ENCODE data around the gene REC8. TPM values are rescaled to one million over a fixed set of nuclear protein-coding genes. Genes with fewer than 3 reads are reported as not detected.

REC8 gene
- total and polyA plus RNA-seq, 2 of the 13 experiments (the other 11 are each of a cell fraction or from before 2014, with no cell fraction given), result 3.4 to 14.7 TPM

DNA sequence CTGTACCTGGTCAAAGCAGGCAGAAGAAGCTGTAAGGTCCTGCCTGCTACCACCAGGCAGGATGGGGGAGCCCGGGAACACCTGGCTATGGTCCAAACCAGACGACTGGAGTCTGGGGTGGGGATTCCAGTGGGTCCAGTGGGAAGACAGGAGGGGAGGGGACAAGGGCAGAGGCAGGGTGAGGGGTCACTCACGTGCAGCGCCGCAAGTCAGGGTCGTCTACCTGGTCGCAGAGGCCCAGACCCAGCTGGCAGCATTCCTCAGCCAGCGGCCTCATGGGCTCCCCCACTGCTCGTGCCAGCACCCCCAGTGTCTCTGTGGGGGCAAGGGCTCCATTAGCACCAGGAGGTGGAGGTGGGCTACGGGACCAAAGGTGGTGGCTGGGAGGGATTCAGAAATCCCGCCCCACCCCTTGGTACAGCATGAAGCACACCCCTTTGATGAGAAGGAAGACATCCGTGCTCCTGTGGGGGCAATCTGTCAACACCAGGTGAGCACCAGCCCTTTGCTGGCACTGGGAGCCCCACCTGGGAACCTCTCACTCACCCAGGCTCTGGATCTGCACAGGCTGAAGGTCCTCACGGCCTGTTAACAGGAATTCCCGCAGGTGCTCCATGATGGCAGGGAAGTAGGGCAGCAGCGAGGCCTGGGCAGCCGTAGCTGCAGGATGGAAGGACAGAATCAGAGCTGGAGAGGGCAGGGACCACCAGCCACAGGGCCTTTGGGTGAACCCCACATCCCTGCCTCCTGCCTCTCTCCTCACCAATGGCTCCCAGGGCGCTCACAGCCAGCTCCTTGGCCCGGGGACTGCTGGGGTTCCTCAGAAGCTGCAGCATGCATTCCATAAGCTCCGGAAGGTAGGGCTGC is 12.5 kb downstream of the REC8 start:
- WGBS (ENCODE audit: low lambda C conversion rate), result 95% methylated on average over 17 of the region's 19 CpGs
- Histone ChIP-seq H3K27ac (ENCODE audit: extremely low read length, insufficient read depth, low read length) (no peak overlapping the region), H3K4me1 (ENCODE audit: insufficient read depth, low read length) (peaks cover 19% of the 10 kb centered on the region), H2AFZ (ENCODE audit: low read length) (no peak overlapping the region), H4K20me1 (ENCODE audit: insufficient read depth, low read length) (no peaks in the 10 kb centered on the region), H3K9me3 (ENCODE audit: low read length) (no peaks in the 10 kb centered on the region), H3K4me2 (ENCODE audit: low read depth, low read length) (no peak overlapping the region), H3K4me3 (replicated peaks in 1 of 3; ENCODE audit: insufficient read depth in 1 of 3, low read depth in 2 of 3, low read length in 3 of 3) (no peak overlapping the region), H3K79me2 (ENCODE audit: insufficient read depth, low read length) (peaks cover 15% of the 10 kb centered on the region), H3K9ac (ENCODE audit: insufficient read depth, low read depth, low read length) (no peak overlapping the region), H3K27me3 (ENCODE audit: control insufficient read depth in 1 of 2, insufficient read depth in 2 of 2, low read length in 2 of 2) (no peaks in the 10 kb centered on the region), H3K36me3 (replicated peaks in 1 of 2; ENCODE audit: control insufficient read depth in 1 of 2, insufficient read depth in 2 of 2, low read length in 2 of 2) (peaks cover 78 to 82% of the 10 kb centered on the region in 2 experiments)
- in situ Hi-C loops (cut with HindIII; ENCODE audit: extremely low pct_ligation_motif_present, low pct_unique_long_range_greater_than_20kb), result no loop called here
- ATAC-seq (no peak), DNase-seq (ENCODE audit: low spot score) (no peak), FAIRE-seq (no peak)
- intact Hi-C loops (cut with micrococcal nuclease; ENCODE audit: unreplicated experiment), result no loop called here
- 0 out of 2 replicates have a peak, but pooled peaks have one; percentile 30 for TF ChIP-seq ZNF660 (CRISPR knock-in tag; IDR thresholded peaks at IDR 0.05; ENCODE audit: borderline replicate concordance, low read depth)
- TF ChIP-seq, protein P1, sequence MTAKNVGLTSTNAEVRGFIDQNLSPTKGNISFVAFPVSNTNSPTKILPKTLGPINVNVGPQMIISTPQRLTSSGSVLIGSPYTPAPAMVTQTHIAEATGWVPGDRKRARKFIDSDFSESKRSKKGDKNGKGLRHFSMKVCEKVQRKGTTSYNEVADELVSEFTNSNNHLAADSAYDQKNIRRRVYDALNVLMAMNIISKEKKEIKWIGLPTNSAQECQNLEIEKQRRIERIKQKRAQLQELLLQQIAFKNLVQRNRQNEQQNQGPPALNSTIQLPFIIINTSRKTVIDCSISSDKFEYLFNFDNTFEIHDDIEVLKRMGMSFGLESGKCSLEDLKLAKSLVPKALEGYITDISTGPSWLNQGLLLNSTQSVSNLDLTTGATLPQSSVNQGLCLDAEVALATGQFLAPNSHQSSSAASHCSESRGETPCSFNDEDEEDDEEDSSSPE (CRISPR knock-in tag; IDR thresholded peaks at IDR 0.05), result no peak
- 0 out of 2 replicates have a peak, but pooled peaks have one; percentile 86 for TF ChIP-seq ATRX (CRISPR knock-in tag; IDR thresholded peaks at IDR 0.05; ENCODE audit: borderline replicate concordance)
- TF ChIP-seq RORA (CRISPR knock-in tag; IDR thresholded peaks at IDR 0.05), result no peak
- peak; percentile 39; the same call in 1 of the 2 replicates for TF ChIP-seq RBFOX2 (IDR thresholded peaks at IDR 0.05; ENCODE audit: low read depth, low read length)
- TF ChIP-seq RARA (CRISPR knock-in tag; IDR thresholded peaks at IDR 0.05), result no peak
- TF ChIP-seq ZNF253 (CRISPR knock-in tag; IDR thresholded peaks at IDR 0.05; ENCODE audit: borderline replicate concordance), result no peak
- no peak for TF ChIP-seq ISX (CRISPR knock-in tag; conservative IDR thresholded peaks at IDR 0.05)
- TF ChIP-seq REXO4 (CRISPR knock-in tag; IDR thresholded peaks at IDR 0.05; ENCODE audit: borderline replicate concordance), result 0 out of 2 replicates have a peak, but pooled peaks have one; percentile 14
- 0 out of 2 replicates have a peak, but pooled peaks have one; percentile 73 for TF ChIP-seq ZNF737 (CRISPR knock-in tag; IDR thresholded peaks at IDR 0.05; ENCODE audit: borderline replicate concordance)
- TF ChIP-seq AGO2 (optimal IDR thresholded peaks at IDR 0.05; ENCODE audit: low read depth, low read length), result peak; percentile 66
- TF ChIP-seq IRX3 (CRISPR knock-in tag; IDR thresholded peaks at IDR 0.05; ENCODE audit: borderline replicate concordance, low read depth), result no peak
- TF ChIP-seq ZNF768 (CRISPR knock-in tag; IDR thresholded peaks at IDR 0.05), result 0 out of 2 replicates have a peak, but pooled peaks have one; percentile 7
- no peak for TF ChIP-seq RBAK (CRISPR knock-in tag; IDR thresholded peaks at IDR 0.05)
- no peak for TF ChIP-seq ZNF703 (CRISPR knock-in tag; IDR thresholded peaks at IDR 0.05; ENCODE audit: borderline replicate concordance)
- TF ChIP-seq, protein P2, sequence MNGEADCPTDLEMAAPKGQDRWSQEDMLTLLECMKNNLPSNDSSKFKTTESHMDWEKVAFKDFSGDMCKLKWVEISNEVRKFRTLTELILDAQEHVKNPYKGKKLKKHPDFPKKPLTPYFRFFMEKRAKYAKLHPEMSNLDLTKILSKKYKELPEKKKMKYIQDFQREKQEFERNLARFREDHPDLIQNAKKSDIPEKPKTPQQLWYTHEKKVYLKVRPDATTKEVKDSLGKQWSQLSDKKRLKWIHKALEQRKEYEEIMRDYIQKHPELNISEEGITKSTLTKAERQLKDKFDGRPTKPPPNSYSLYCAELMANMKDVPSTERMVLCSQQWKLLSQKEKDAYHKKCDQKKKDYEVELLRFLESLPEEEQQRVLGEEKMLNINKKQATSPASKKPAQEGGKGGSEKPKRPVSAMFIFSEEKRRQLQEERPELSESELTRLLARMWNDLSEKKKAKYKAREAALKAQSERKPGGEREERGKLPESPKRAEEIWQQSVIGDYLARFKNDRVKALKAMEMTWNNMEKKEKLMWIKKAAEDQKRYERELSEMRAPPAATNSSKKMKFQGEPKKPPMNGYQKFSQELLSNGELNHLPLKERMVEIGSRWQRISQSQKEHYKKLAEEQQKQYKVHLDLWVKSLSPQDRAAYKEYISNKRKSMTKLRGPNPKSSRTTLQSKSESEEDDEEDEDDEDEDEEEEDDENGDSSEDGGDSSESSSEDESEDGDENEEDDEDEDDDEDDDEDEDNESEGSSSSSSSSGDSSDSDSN (CRISPR knock-in tag; IDR thresholded peaks at IDR 0.05), result 0 out of 2 replicates have a peak, but pooled peaks have one; percentile 29
- TF ChIP-seq MED8 (CRISPR knock-in tag; IDR thresholded peaks at IDR 0.05; ENCODE audit: insufficient replicate concordance), result peak; percentile 38
- TF ChIP-seq ZNF205 (CRISPR knock-in tag; IDR thresholded peaks at IDR 0.05), result no peak
- TF ChIP-seq ZNF883 (CRISPR knock-in tag; IDR thresholded peaks at IDR 0.05; ENCODE audit: not compliant biosample characterization), result peak; percentile 22
- ChIA-PET CTCF (ENCODE audit: low intra/inter-chr PET ratio, low total read pairs) (no interaction called here), POLR2A (interaction anchor here (0.9 to 8.1 kb wide), 7 partner anchors 11 to 90 kb away, joined by 3 to 53 read pairs (median 4); partner anchors contain the start of genes CHMP4A, IRF9, PCK2 and PSME2)
- BruUV-seq (replicated peaks), result no TSS peak

Measured in HepG2 (cell line).